ENCODE results near the gene ZDHHC12.

DNA sequence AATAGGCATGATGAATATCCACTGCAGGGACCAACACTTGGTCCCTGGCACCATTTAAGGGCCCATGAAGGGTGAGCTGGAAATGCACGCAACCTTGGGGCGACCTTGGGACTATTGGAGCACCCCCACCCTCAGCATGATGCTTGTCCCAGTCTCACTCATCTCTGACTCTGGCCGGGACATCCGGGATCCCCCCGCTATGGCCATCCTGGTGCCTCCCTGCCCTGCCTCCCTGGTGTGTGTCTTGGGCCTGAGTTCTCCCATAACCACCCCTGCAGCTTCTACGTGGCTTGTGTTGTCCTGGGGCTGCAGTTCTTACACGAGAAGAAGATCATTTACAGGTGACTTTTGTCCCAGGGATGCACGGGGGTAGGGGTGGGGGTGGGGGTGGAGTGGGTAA, 5.9 kb downstream of the ZDHHC12 start:
- TF ChIP-seq CTCF (IDR thresholded peaks at IDR 0.05) (no peak), POLR2A (IDR thresholded peaks at IDR 0.05) (no peak)

Measured in ovary (tissue), 3 donors.